ENCODE data around the gene ROBO2. TPM values are rescaled to one million over a fixed set of nuclear protein-coding genes. Genes with fewer than 3 reads are reported as not detected.

The ROBO2 gene
- polyA plus RNA-seq, 1 of the 3 experiments (the other 2 are of a cell fraction) = not detected

DNA sequence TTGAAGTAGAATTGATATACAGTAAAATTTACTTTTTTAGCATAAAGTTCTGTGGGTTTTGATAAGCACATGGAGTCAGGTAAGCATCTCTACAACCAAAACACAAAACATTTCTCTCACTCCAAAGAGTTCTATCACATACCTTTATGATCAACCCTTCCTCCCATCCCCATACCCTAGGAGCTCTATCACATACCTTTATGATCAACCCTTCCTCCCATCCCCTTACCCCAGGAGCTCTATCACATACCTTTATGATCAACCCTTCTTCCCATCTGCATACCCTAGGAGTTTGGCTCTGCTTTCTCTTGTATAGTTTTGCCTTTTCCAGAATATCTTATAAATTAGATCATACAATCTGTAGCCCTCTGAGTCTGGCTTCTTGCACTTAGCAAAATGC is 315.1 kb downstream of the ROBO2 start:
- no peaks in the 10 kb centered on the region for H3K36me3 ChIP-seq (replicated peaks in 1 of 2; ENCODE audit: control insufficient read depth in 1 of 2, insufficient read depth in 2 of 2, low read length in 1 of 2)
- TF ChIP-seq MEF2A (IDR thresholded peaks at IDR 0.05; ENCODE audit: borderline replicate concordance, low read depth) (no peak), CHD2 (IDR thresholded peaks at IDR 0.05; ENCODE audit: low read length, partially characterized antibody) (no peak), RCOR1 (IDR thresholded peaks at IDR 0.05; ENCODE audit: low read length) (no peak), IRF3 (IDR thresholded peaks at IDR 0.05; ENCODE audit: low read depth, low read length) (no peak), SIN3A (IDR thresholded peaks at IDR 0.05; ENCODE audit: borderline replicate concordance, low read depth, low read length) (no peak), USF1 (IDR thresholded peaks at IDR 0.05; ENCODE audit: borderline replicate concordance, low read depth) (no peak), MAX (IDR thresholded peaks at IDR 0.05; ENCODE audit: low read depth) (no peak), TAF1 (IDR thresholded peaks at IDR 0.05; ENCODE audit: borderline replicate concordance, low read depth, low read length) (no peak), RXRA (IDR thresholded peaks at IDR 0.05; ENCODE audit: borderline replicate concordance, low read depth) (no peak), GATA2 (CRISPR knock-in tag; IDR thresholded peaks at IDR 0.05) (no peak), JUND (IDR thresholded peaks at IDR 0.05) (no peak), FOXJ3 (CRISPR knock-in tag; IDR thresholded peaks at IDR 0.05) (no peak), EP300 (IDR thresholded peaks at IDR 0.05; ENCODE audit: borderline replicate concordance in 1 of 2, low read depth in 1 of 2, low read length in 1 of 2) (no peak), ELF1 (IDR thresholded peaks at IDR 0.05) (no peak)
- TF ChIP-seq, protein P1, sequence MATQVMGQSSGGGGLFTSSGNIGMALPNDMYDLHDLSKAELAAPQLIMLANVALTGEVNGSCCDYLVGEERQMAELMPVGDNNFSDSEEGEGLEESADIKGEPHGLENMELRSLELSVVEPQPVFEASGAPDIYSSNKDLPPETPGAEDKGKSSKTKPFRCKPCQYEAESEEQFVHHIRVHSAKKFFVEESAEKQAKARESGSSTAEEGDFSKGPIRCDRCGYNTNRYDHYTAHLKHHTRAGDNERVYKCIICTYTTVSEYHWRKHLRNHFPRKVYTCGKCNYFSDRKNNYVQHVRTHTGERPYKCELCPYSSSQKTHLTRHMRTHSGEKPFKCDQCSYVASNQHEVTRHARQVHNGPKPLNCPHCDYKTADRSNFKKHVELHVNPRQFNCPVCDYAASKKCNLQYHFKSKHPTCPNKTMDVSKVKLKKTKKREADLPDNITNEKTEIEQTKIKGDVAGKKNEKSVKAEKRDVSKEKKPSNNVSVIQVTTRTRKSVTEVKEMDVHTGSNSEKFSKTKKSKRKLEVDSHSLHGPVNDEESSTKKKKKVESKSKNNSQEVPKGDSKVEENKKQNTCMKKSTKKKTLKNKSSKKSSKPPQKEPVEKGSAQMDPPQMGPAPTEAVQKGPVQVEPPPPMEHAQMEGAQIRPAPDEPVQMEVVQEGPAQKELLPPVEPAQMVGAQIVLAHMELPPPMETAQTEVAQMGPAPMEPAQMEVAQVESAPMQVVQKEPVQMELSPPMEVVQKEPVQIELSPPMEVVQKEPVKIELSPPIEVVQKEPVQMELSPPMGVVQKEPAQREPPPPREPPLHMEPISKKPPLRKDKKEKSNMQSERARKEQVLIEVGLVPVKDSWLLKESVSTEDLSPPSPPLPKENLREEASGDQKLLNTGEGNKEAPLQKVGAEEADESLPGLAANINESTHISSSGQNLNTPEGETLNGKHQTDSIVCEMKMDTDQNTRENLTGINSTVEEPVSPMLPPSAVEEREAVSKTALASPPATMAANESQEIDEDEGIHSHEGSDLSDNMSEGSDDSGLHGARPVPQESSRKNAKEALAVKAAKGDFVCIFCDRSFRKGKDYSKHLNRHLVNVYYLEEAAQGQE (IDR thresholded peaks at IDR 0.05; ENCODE audit: low read depth, low read length) = no peak
- no peak overlapping the region for H3K27ac ChIP-seq (ENCODE audit: low read depth in 2 of 2, low read length in 1 of 2)
- ChIA-PET CTCF (no interaction called here), POLR2A (no interaction called here)
- no peaks in the 10 kb centered on the region for H3K4me1 ChIP-seq (ENCODE audit: control insufficient read depth in 1 of 2, insufficient read depth in 2 of 2, low read depth in 1 of 2, low read length in 1 of 2)
- no peak overlapping the region for H3K4me2 ChIP-seq
- H3K9ac ChIP-seq = no peak overlapping the region
- H3K9me2 ChIP-seq = no peaks in the 10 kb centered on the region
- no peaks in the 10 kb centered on the region for H3K9me3 ChIP-seq
- H2AFZ ChIP-seq (ENCODE audit: low read depth) = no peak overlapping the region
- H3K27me3 ChIP-seq (ENCODE audit: insufficient read depth) = no peaks in the 10 kb centered on the region
- no peak overlapping the region for H3K4me3 ChIP-seq (ENCODE audit: low read depth in 2 of 2, low read length in 1 of 2)
- no peaks in the 10 kb centered on the region for H3K79me2 ChIP-seq (ENCODE audit: insufficient read depth)
- no peaks in the 10 kb centered on the region for H3F3A ChIP-seq (replicated peaks; ENCODE audit: insufficient read depth)
- H4K20me1 ChIP-seq (ENCODE audit: insufficient read depth) = no peaks in the 10 kb centered on the region
- no peak for DNase-seq

Measured in SK-N-SH (cell line).